Left colon (tissue), 2 donors: ENCODE data around the gene PLAGL1. TPM values are rescaled to one million over a fixed set of nuclear protein-coding genes. Genes with fewer than 3 reads are reported as not detected.
A peak's percentile ranks its signal among the peaks of the same experiment; 100 is the strongest.
"Not testable (repeated sequence)": the region's sequence is repeated elsewhere in the genome, so short reads cannot be mapped to it uniquely, and the experiment has no call there.

Experiments
- ATAC-seq: fragments of 200-7000 bp; cut with Tn5 transposase; one replicate; pipeline ENCODE4 v1.9.1; 2020; ENCODE audit warnings: mild to moderate bottlenecking, moderate library complexity
- DNase-seq, 2 donors: peaks; one replicate each; pipeline ENCODE4 v3.0.0-alpha.2; 2020
- intact Hi-C, 2 donors: fragments of 100-400 bp; cut with DNase I in 1 of 2; cut with micrococcal nuclease in 1 of 2; formaldehyde crosslinking; loops; one replicate each; pipeline versions ENCODE4 v1.11.2 to v1.14.0; 2022; cut with DNase I, micrococcal nuclease
- long read RNA-seq: library from polyadenylated mRNA; unstranded; transcript quantifications from one replicate; pipeline ENCODE4 v2.0.0, GENCODE V29; 2021
- total RNA-seq, 2 donors: library from RNA; stranded (reverse); fragmentation: NEBNext Ultra II Directional; extraction: Animal tissue kit (Norgen Biotek cat#: 25700); gene quantifications; one replicate each; pipeline ENCODE4 v1.2.1, GENCODE V29; 2021
- donor health status: DM: no; HTN: no; CAD: no.
- donor health status: DM: yes; HTN: yes; CAD: no.

The PLAGL1 gene
- total RNA-seq = 10 to 100 TPM; 33.5 to 36.4 TPM
- long read RNA-seq, partial matches to known transcripts = 0 of 7 reads
- long read RNA-seq, other reads (novel, unspliced or antisense) = 7 of 7 reads

DNA sequence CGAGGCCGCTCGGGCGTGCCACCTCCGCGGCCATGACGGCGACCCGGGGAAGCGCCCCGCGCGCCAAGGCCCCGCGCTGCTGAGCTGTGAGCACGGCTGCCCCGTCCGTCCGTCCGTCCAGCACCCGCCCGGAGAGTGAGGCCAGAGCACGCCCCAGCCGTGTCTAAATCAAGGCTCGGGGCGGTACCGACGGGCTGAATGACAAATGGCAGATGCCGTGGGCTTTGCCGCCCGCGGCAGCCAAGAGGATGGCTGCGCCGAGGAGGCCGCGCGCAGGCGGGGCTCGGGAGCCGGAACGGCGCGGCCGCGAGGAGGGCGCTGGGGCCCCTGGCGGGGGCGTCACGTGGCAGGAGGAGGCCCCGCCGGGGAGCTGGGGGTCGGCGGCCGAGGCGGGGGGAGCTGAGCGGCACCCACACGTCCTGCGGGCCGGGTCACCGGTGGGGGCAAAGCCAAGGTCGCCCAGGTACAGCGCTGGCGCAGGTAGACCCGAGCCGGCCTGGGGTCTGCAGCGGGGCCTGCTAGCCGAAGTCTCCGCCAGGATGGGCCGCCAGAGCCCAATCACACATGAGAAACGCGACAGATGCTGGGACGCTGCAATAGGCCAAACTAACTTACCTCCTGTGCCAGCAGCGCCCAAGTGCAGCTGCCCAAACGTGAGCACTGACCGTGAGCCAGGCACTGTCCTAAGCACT lies at the start of gene PLAGL1:
Gene PLAGL1, minus strand, starts transcription at position 140 of the 692 bp plus-strand sequence. CDS start 60,123 bp downstream, outside the sequence.
- DNase-seq (peak; percentile 53 to 74), ATAC-seq (peak; percentile 89)
- intact Hi-C loops = no loop called here

DNA sequence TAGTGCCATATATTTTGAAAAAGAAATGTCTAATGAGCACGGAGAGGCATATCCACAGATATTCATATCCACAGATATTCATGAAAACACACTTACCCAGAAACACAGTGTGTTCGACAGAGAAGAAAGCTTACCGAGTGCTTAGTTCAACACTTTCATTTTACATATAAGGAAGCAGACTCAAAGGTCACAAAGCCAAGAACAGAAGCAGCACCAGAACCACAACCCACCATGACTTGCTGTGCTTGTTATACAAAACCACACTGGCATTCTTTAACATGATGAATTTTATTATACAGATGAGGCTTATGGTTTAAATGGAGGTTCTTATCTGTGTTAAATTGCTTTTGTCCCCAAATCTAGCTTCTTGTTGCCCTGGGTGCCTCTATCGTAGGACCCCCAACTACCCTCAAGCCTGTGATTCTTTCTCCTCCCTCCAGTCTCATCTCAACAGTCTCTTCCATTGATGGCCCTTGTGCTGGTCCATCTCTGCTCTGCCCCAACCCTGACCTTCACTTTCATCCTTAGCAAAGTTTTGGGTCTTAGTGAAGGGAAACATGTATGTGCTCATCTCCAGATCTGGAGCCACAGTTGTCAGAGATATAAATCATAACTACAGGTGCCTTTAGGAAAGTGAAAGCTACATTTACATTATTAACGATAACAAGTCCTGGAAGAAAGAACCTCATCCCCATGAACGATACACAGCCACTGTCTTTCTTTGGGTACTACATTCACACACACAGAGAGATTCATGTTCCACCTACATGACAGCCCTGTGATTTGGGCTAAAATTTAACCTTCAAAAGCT lies 47.3 kb upstream of the PLAGL1 start:
- peak; percentile 90 for ATAC-seq
- intact Hi-C loops = no loop called here
- DNase-seq = no peak

DNA sequence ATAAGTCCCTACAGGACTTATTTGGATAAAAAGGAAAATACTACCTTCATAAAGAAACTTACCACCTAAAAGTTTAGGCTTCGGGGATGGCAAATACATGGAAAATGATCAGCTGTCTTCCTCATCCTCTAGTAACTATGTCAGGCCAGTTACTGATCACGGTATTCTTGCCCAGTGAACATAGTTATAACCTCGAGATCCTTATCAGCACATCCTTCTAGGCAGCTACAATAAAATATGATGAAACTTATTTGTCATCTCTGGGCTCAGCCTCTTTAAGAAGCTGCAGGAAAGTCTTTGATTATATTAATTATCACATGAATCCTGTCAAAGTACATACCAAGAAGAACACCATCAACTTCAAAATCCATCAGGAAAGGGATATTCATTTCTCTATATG lies 45.5 kb upstream of the PLAGL1 start:
- ATAC-seq = peak; percentile 69
- intact Hi-C loops = no loop called here
- no peak for DNase-seq

- intact Hi-C loops = no loop called here
- ATAC-seq = no peak
Measured at GRCh38 chr6:144052488-144052887, 44.4 kb upstream of the PLAGL1 start.

DNA sequence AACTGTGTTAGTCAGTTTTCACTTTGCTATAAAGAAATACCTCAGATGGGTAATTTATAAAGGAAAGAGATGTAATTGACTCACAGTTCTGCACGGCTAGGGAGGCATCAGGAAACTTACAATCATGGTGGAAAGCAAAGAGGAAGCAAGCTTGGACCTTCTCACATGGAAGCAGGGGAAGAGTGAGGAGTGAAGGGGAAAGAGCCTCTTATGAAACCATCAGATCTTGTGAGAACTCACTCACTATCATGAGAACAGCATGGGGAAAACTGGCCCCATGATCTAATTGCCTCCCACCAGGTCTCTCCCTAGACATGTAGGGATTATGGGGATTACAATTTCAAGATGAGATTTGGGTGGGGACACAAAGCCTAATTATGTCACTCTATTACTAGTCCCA lies 41.3 kb upstream of the PLAGL1 start:
- intact Hi-C loops = no loop called here
- ATAC-seq = no peak
- DNase-seq = no peak

More at GRCh38 chr6:144052488-144052887, 44.4 kb upstream of the PLAGL1 start:
- no peak for DNase-seq

- ATAC-seq = peak; percentile 74
- intact Hi-C loops = no loop called here
Measured at GRCh38 chr6:144047688-144048087, 39.6 kb upstream of the PLAGL1 start.

DNA sequence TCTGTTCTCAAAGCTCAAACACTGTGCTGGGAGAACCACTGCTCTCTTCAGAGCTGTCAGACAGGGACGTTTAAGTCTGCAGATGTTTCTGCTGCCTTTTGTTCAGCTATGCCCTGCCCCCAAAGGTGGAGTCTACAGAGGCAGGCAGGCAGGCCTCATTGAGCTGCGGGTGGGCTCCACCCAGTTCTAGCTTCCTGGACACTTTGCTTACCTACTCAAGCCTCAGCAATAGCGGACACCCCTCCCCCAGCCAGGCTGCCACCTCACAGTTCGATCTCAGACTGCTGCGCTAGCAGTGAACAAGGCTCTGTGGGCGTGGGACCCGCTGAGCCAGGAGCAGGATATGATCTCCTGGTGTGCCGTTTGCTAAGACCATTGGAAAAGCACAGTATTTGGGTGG lies 38.6 kb upstream of the PLAGL1 start:
- ATAC-seq, intact Hi-C loops, DNase-seq: not testable (repeated sequence)

More at GRCh38 chr6:144047688-144048087, 39.6 kb upstream of the PLAGL1 start:
- DNase-seq = no peak

GRCh38 chr6:144044989-144045388 lies 36.9 kb upstream of the PLAGL1 start:
- ATAC-seq, intact Hi-C loops: not testable (repeated sequence)

DNA sequence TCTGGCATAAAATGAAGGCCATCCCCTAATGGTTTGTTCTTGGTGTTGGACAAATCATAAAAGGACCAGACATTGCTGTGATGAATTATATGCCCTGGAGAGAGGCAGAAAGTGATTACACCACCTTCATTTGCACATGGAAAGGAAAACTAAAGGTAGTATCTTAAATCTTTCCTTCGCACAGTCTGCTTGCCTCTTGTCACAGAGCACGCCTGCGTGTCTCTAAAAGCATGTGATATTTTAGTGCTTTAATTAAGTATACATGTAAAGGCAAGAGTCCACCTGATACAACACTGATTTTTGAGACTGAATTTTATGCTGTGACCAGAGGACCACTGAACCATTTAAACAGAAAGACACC lies 28.8 kb upstream of the PLAGL1 start:
- intact Hi-C loops = no loop called here
- no peak for DNase-seq
- peak; percentile 42 for ATAC-seq

More at GRCh38 chr6:144044989-144045388, 36.9 kb upstream of the PLAGL1 start:
- not testable (repeated sequence) for DNase-seq

DNA sequence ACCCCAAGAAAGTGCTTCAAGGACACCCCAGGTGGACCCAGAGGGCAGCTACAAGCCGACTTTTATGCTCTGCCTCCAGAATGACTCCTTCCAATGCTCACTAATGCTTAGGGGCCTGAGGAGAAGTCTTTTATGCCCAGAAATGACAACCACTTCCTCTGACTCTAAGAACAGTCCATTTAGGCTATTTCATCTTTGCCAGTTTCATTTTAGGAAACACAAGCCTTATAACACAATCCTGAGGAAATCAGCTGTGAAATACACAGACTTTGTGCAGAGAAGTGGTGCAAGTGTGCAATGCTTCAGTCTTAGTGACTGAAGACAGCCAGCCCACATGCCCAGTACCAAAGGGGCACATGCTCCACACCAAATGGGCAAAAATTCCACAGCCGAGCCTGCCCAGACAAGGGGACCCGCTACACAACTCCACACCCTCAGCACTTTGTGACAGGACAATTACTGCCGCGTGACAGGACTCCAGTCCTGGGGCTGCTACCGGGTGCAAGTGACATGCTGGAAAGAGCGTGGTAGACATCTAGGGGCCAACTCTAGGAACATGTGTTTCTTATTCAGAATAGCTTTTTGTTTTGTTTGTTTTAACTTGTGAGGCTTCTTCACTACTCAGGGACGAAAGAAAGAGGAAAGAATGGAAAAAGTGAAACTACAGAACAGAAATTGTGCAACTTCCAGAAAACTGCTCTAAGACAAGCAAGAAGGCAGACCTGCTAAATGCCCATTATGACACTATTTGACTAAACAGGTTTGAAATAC lies 28.2 kb upstream of the PLAGL1 start:
- intact Hi-C loops = no loop called here
- peak; percentile 94 for ATAC-seq
- DNase-seq = peak; percentile 30 to 32

DNA sequence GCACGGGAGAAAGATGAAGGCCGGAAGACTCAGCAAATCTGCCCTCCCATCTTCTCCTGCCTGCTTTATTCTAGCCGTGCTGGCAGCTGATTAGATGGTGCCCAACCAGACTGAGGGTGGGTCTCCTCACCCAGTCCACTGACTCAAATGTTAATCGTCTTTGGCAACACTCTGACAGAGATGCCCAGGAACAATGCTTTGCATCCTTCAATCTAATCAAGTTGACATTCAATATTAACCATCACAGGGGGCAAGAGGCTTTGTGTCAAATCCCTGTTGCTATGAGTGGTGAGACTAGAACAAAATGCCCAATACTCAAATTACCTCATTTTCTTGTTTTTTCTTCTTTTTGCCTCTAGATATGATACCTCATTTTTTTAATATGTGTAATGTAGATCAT lies 27.4 kb upstream of the PLAGL1 start:
- no peak for ATAC-seq
- intact Hi-C loops = no loop called here

DNA sequence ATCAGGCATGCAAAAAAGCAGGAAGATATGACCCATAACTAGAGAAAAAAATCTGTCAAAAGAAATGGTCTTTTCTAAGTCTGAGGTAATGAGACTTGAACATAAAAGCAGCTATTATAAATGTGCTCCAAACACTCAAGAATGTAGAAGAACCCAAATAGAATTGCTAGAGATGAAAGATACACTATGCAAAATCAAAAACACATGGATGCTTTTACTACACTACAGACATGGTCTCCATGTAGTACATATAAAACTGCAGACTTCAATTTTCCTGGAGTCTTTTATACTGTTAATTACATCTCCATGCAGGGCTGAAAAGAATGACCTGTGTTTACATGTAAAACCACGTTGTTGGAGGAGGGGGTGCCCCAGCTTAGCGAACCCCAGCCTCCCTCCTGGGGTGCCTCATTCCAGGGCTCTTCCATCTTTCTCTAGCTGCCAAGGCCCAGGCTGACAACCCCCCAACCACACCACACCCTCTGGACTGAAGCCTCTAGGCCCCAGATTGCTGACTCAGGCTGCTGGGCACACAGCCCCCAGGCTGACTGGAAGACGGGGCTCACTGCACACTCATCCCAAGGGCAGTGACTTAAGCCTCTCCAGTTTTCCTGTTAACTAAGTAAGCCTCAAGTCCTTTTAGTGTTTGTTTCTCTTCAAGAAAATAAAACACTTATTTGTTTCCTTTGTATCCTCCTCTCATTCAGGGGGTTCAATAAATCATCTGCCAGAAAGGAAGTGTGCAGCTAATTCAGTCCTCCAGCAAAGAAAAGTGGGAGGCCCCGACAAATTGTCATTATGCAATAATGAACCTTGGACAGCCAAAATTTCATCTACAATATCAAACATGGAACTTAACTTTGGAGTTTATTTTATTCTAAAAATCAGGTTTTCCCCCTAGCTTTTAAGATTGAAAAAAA lies 26.0 kb upstream of the PLAGL1 start:
- DNase-seq = no peak
- no peak for ATAC-seq
- intact Hi-C loops = no loop called here

More for the DNA sequence above, 27.4 kb upstream of the PLAGL1 start:
- DNase-seq = no peak

DNA sequence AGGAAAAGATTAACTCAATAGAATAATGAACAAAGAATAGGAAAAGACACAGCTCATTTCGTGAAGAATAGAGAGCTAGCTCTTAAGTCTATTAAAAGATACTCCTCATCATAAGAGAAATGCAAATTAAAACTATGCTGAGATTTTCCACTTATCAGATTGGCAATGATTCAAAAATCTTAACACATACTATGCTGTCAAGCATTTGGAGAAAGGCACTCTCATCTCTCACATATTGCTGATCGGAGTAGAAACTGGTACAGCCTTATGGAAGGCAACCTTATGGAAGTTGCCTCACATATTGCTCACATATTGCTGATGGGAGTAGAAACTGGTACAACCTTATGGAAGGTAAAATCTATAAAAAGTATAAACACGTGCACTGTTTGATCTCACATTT lies 21.4 kb upstream of the PLAGL1 start:
- no peak for ATAC-seq
- no peak for DNase-seq
- intact Hi-C loops = no loop called here

DNA sequence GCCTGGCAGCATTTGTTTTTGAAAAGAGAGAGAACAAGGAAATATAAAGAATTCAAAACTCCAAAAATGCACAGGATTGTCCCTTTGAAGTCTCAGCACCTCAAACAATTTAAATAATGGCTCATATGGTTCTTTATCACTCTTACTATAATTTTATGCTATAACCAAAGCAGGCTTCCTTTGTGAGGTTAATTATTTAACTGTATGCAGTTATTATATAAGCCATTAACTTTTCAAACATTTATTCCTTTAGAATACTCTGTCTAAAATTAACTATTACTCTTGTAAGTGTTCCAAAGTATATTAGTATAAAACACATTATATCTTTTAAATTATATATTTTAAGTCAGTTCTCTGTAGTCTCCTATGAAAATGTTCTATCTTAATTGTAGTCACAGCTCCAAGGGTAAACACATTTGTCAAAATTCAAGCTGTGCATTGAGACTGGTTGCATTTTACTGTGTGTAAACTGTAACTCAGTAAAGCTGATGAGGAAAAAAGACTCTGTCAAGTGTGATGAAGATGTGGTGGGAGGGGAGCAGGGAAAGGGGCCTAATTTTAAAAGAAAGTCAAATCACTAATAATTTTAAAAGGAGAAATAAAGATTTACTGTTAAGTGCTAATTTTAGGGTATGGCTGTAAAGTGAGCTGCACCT lies 20.0 kb upstream of the PLAGL1 start:
- DNase-seq = no peak
- intact Hi-C loops = no loop called here
- peak; percentile 61 for ATAC-seq

- ATAC-seq (no peak), DNase-seq (no peak)
- intact Hi-C loops = no loop called here
Measured at GRCh38 chr6:144023216-144023615, 15.2 kb upstream of the PLAGL1 start.

DNA sequence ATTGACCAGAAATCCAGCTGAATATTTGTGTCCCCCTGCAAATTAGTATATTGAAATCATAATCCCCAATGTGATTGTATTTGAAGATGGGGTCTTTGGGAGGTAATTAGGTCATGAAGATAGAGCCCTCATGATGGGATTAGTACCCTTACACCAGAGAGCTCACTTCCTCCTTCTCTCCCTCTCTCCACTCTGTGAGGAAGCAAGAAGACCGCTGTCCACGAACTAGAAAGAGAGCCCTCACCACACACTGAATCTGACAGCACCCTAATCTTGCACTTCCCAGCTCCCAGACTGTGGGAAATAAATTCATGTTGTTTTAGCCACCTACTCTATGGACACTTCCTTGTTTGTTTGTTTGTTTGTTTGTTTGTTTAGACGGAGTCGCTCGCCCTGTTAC lies 11.9 kb upstream of the PLAGL1 start:
- intact Hi-C loops = loop anchor here in 1 of 2 donors (10.0 kb wide), 1 partner anchor 75 kb away; no protein-coding TSS in a partner anchor
- no peak for DNase-seq
- ATAC-seq = no peak
